HG03097 (cell line): ENCODE results near the gene PCDHGA6.
"Not testable (repeated sequence)": the region's sequence is repeated elsewhere in the genome, so short reads cannot be mapped to it uniquely, and the experiment has no call there.

Source experiments
- ATAC-seq: cut with Tn5 transposase; IDR thresholded peaks from one replicate; pipeline ENCODE4 v1.9.1; 2021; ENCODE audit not compliant: unreplicated experiment, low FRiP score

PCDHGA6 gene

GRCh38 chr5:141373673-141374317, at the start of gene PCDHGA6:
Gene PCDHGA6, plus strand, starts transcription at chr5:141373891. Its CDS starts 193 bp downstream, at chr5:141374084.
- no peak for ATAC-seq

- peak; percentile 81 for ATAC-seq
These were observed 47.4 kb upstream of the PCDHGA6 start for GRCh38 chr5:141326088-141326854.

GRCh38 chr5:141328231-141328630, 45.5 kb upstream of the PCDHGA6 start:
- no peak for ATAC-seq

GRCh38 chr5:141330299-141331080, 43.2 kb upstream of the PCDHGA6 start, which contains the start of gene PCDHGA1:
Gene PCDHGA1, plus strand, starts transcription at chr5:141330514.
- no peak for ATAC-seq

- ATAC-seq = not testable (repeated sequence)
These were observed 41.1 kb upstream of the PCDHGA6 start for GRCh38 chr5:141332571-141332970.

- ATAC-seq = no peak
These were observed 35.0 kb upstream of the PCDHGA6 start, which contains the start of gene PCDHGA2 for GRCh38 chr5:141338538-141339306. Gene PCDHGA2, plus strand, starts transcription at chr5:141338760.

- not testable (repeated sequence) for ATAC-seq
These were observed 32.8 kb upstream of the PCDHGA6 start for GRCh38 chr5:141340781-141341354.

- no peak for ATAC-seq
These were observed 30.9 kb upstream of the PCDHGA6 start for GRCh38 chr5:141342773-141343172.

GRCh38 chr5:141343242-141343952, 30.3 kb upstream of the PCDHGA6 start, which contains the start of gene PCDHGA3:
Gene PCDHGA3, plus strand, starts transcription at chr5:141343829. Its CDS starts 205 bp downstream, at chr5:141344034.
- ATAC-seq = no peak

- no peak for ATAC-seq
These were observed 29.7 kb upstream of the PCDHGA6 start for GRCh38 chr5:141343953-141344463.

GRCh38 chr5:141345327-141345726, 28.4 kb upstream of the PCDHGA6 start:
- ATAC-seq = no peak

GRCh38 chr5:141346017-141346416, 27.7 kb upstream of the PCDHGA6 start:
- ATAC-seq = not testable (repeated sequence)

- no peak for ATAC-seq
These were observed 23.6 kb upstream of the PCDHGA6 start, which contains the start of gene PCDHGB1 for GRCh38 chr5:141349917-141350619. Gene PCDHGB1, plus strand, starts transcription at chr5:141350099. Its CDS starts 162 bp downstream, at chr5:141350261.

GRCh38 chr5:141351591-141351990, 22.1 kb upstream of the PCDHGA6 start:
- no peak for ATAC-seq

GRCh38 chr5:141354900-141355469, 18.7 kb upstream of the PCDHGA6 start, which contains the start of gene PCDHGA4:
Gene PCDHGA4, plus strand, starts transcription at chr5:141355021. Its CDS starts 87 bp downstream, at chr5:141355108.
- no peak for ATAC-seq

GRCh38 chr5:141355641-141356040, 18.1 kb upstream of the PCDHGA6 start:
- no peak for ATAC-seq

GRCh38 chr5:141356133-141356532, 17.6 kb upstream of the PCDHGA6 start:
- no peak for ATAC-seq

- no peak for ATAC-seq
These were observed 16.7 kb upstream of the PCDHGA6 start for GRCh38 chr5:141356950-141357349.
